ENCODE results near the gene HYDIN. TPM values are rescaled to one million over a fixed set of nuclear protein-coding genes. Genes with fewer than 3 reads are reported as not detected.
"Not testable (repeated sequence)": the region's sequence is repeated elsewhere in the genome, so short reads cannot be mapped to it uniquely, and the experiment has no call there.

The HYDIN gene
- total and polyA plus RNA-seq, 4 donors, result 0.14 to 3.0 (median 0.60) TPM

- H3K9ac ChIP-seq (ENCODE audit: low read depth in 1 of 2, low read length in 2 of 2); H3K4me3 ChIP-seq (ENCODE audit: low read depth in 1 of 3, low read length in 3 of 3); H3K36me3 ChIP-seq (ENCODE audit: control insufficient read depth in 4 of 4, insufficient read depth in 3 of 4, low read depth in 1 of 4, low read length in 3 of 4); DNase-seq (ENCODE audit: low spot score); H3K27ac ChIP-seq (ENCODE audit: low read depth in 1 of 2, low read length in 2 of 2); H3K4me1 ChIP-seq (ENCODE audit: control insufficient read depth in 4 of 4, insufficient read depth in 4 of 4, low read length in 3 of 4); H3K9me3 ChIP-seq (ENCODE audit: control insufficient read depth in 4 of 4, low read length in 3 of 4); H3K27me3 ChIP-seq (ENCODE audit: control insufficient read depth in 4 of 4, insufficient read depth in 4 of 4, low read length in 3 of 4): not testable (repeated sequence)
- 1% methylated on average over 2 of the region's 2 CpGs for WGBS
- TF ChIP-seq RAD21 (IDR thresholded peaks at IDR 0.05), result peak; percentile 45 to 52
Measured at GRCh38 chr16:70999735-71000134, 230.8 kb downstream of the HYDIN start.

GRCh38 chr16:70995799-70996198, 234.7 kb downstream of the HYDIN start:
- not testable (repeated sequence) for H3K27ac ChIP-seq (ENCODE audit: low read depth in 1 of 2, low read length in 2 of 2); H3K4me1 ChIP-seq (ENCODE audit: control insufficient read depth in 4 of 4, insufficient read depth in 4 of 4, low read length in 3 of 4); H3K27me3 ChIP-seq (ENCODE audit: control insufficient read depth in 4 of 4, insufficient read depth in 4 of 4, low read length in 3 of 4); H3K9me3 ChIP-seq (ENCODE audit: control insufficient read depth in 4 of 4, low read length in 3 of 4); DNase-seq (ENCODE audit: low spot score); H3K9ac ChIP-seq (ENCODE audit: low read depth in 1 of 2, low read length in 2 of 2); H3K4me3 ChIP-seq (ENCODE audit: low read depth in 1 of 3, low read length in 3 of 3); H3K36me3 ChIP-seq (ENCODE audit: control insufficient read depth in 4 of 4, insufficient read depth in 3 of 4, low read depth in 1 of 4, low read length in 3 of 4)
- 86% methylated on average over 1 of the region's 2 CpGs for WGBS

- H3K36me3 ChIP-seq (ENCODE audit: control insufficient read depth in 4 of 4, insufficient read depth in 3 of 4, low read depth in 1 of 4, low read length in 3 of 4); H3K9me3 ChIP-seq (ENCODE audit: control insufficient read depth in 4 of 4, low read length in 3 of 4); DNase-seq (ENCODE audit: low spot score); H3K27ac ChIP-seq (ENCODE audit: low read depth in 1 of 2, low read length in 2 of 2); H3K27me3 ChIP-seq (ENCODE audit: control insufficient read depth in 4 of 4, insufficient read depth in 4 of 4, low read length in 3 of 4); H3K4me1 ChIP-seq (ENCODE audit: control insufficient read depth in 4 of 4, insufficient read depth in 4 of 4, low read length in 3 of 4); H3K4me3 ChIP-seq (ENCODE audit: low read depth in 1 of 3, low read length in 3 of 3); H3K9ac ChIP-seq (ENCODE audit: low read depth in 1 of 2, low read length in 2 of 2): not testable (repeated sequence)
- 89% methylated on average over 4 of the region's 4 CpGs for WGBS
Measured at GRCh38 chr16:70992511-70992910, 238.0 kb downstream of the HYDIN start.

- not testable (repeated sequence) for H3K36me3 ChIP-seq (ENCODE audit: control insufficient read depth in 4 of 4, insufficient read depth in 3 of 4, low read depth in 1 of 4, low read length in 3 of 4); H3K27ac ChIP-seq (ENCODE audit: low read depth in 1 of 2, low read length in 2 of 2); H3K4me3 ChIP-seq (ENCODE audit: low read depth in 1 of 3, low read length in 3 of 3); H3K9ac ChIP-seq (ENCODE audit: low read depth in 1 of 2, low read length in 2 of 2); H3K4me1 ChIP-seq (ENCODE audit: control insufficient read depth in 4 of 4, insufficient read depth in 4 of 4, low read length in 3 of 4); H3K9me3 ChIP-seq (ENCODE audit: control insufficient read depth in 4 of 4, low read length in 3 of 4); H3K27me3 ChIP-seq (ENCODE audit: control insufficient read depth in 4 of 4, insufficient read depth in 4 of 4, low read length in 3 of 4); DNase-seq (ENCODE audit: low spot score)
- 63% methylated on average over 6 of the region's 9 CpGs for WGBS
Measured at GRCh38 chr16:70987019-70987715, 243.4 kb downstream of the HYDIN start.

- 49% methylated on average over 5 of the region's 6 CpGs for WGBS
- not testable (repeated sequence) for H3K27me3 ChIP-seq (ENCODE audit: control insufficient read depth in 4 of 4, insufficient read depth in 4 of 4, low read length in 3 of 4); H3K9ac ChIP-seq (ENCODE audit: low read depth in 1 of 2, low read length in 2 of 2); H3K4me3 ChIP-seq (ENCODE audit: low read depth in 1 of 3, low read length in 3 of 3); H3K4me1 ChIP-seq (ENCODE audit: control insufficient read depth in 4 of 4, insufficient read depth in 4 of 4, low read length in 3 of 4); H3K27ac ChIP-seq (ENCODE audit: low read depth in 1 of 2, low read length in 2 of 2); H3K36me3 ChIP-seq (ENCODE audit: control insufficient read depth in 4 of 4, insufficient read depth in 3 of 4, low read depth in 1 of 4, low read length in 3 of 4); DNase-seq (ENCODE audit: low spot score); H3K9me3 ChIP-seq (ENCODE audit: control insufficient read depth in 4 of 4, low read length in 3 of 4)
Measured at GRCh38 chr16:70984675-70985074, 245.8 kb downstream of the HYDIN start.

GRCh38 chr16:70968332-70968731, 262.2 kb downstream of the HYDIN start:
- not testable (repeated sequence) for DNase-seq (ENCODE audit: low spot score); H3K4me1 ChIP-seq (ENCODE audit: control insufficient read depth in 4 of 4, insufficient read depth in 4 of 4, low read length in 3 of 4); H3K9me3 ChIP-seq (ENCODE audit: control insufficient read depth in 4 of 4, low read length in 3 of 4); H3K9ac ChIP-seq (ENCODE audit: low read depth in 1 of 2, low read length in 2 of 2); H3K27me3 ChIP-seq (ENCODE audit: control insufficient read depth in 4 of 4, insufficient read depth in 4 of 4, low read length in 3 of 4); H3K27ac ChIP-seq (ENCODE audit: low read depth in 1 of 2, low read length in 2 of 2); H3K4me3 ChIP-seq (ENCODE audit: low read depth in 1 of 3, low read length in 3 of 3); H3K36me3 ChIP-seq (ENCODE audit: control insufficient read depth in 4 of 4, insufficient read depth in 3 of 4, low read depth in 1 of 4, low read length in 3 of 4)
- WGBS, result 86% methylated on average over 1 of the region's 3 CpGs

- not testable (repeated sequence) for H3K27me3 ChIP-seq (ENCODE audit: control insufficient read depth in 4 of 4, insufficient read depth in 4 of 4, low read length in 3 of 4); H3K9me3 ChIP-seq (ENCODE audit: control insufficient read depth in 4 of 4, low read length in 3 of 4); H3K9ac ChIP-seq (ENCODE audit: low read depth in 1 of 2, low read length in 2 of 2); H3K4me3 ChIP-seq (ENCODE audit: low read depth in 1 of 3, low read length in 3 of 3); H3K36me3 ChIP-seq (ENCODE audit: control insufficient read depth in 4 of 4, insufficient read depth in 3 of 4, low read depth in 1 of 4, low read length in 3 of 4); H3K4me1 ChIP-seq (ENCODE audit: control insufficient read depth in 4 of 4, insufficient read depth in 4 of 4, low read length in 3 of 4); H3K27ac ChIP-seq (ENCODE audit: low read depth in 1 of 2, low read length in 2 of 2); DNase-seq (ENCODE audit: low spot score)
- 42% methylated on average over 2 of the region's 3 CpGs for WGBS
Measured at GRCh38 chr16:70960169-70960568, 270.4 kb downstream of the HYDIN start.

- DNase-seq (ENCODE audit: low spot score); H3K27ac ChIP-seq (ENCODE audit: low read depth in 1 of 2, low read length in 2 of 2); H3K36me3 ChIP-seq (ENCODE audit: control insufficient read depth in 4 of 4, insufficient read depth in 3 of 4, low read depth in 1 of 4, low read length in 3 of 4); H3K4me1 ChIP-seq (ENCODE audit: control insufficient read depth in 4 of 4, insufficient read depth in 4 of 4, low read length in 3 of 4); H3K4me3 ChIP-seq (ENCODE audit: low read depth in 1 of 3, low read length in 3 of 3); H3K9me3 ChIP-seq (ENCODE audit: control insufficient read depth in 4 of 4, low read length in 3 of 4); H3K9ac ChIP-seq (ENCODE audit: low read depth in 1 of 2, low read length in 2 of 2); H3K27me3 ChIP-seq (ENCODE audit: control insufficient read depth in 4 of 4, insufficient read depth in 4 of 4, low read length in 3 of 4): not testable (repeated sequence)
- WGBS, result 81% methylated on average over 3 of the region's 4 CpGs
Measured at GRCh38 chr16:70954922-70955321, 275.6 kb downstream of the HYDIN start.

Measured in liver (tissue), 9 donors.